ENCODE results near the gene GTF2A1.
"Not testable (repeated sequence)": the region's sequence is repeated elsewhere in the genome, so short reads cannot be mapped to it uniquely, and the experiment has no call there.

GTF2A1 gene

GRCh38 chr14:81231540-81231939, 10.8 kb upstream of the GTF2A1 start:
- no peak for DNase-seq (ENCODE audit: low read depth)

DNA sequence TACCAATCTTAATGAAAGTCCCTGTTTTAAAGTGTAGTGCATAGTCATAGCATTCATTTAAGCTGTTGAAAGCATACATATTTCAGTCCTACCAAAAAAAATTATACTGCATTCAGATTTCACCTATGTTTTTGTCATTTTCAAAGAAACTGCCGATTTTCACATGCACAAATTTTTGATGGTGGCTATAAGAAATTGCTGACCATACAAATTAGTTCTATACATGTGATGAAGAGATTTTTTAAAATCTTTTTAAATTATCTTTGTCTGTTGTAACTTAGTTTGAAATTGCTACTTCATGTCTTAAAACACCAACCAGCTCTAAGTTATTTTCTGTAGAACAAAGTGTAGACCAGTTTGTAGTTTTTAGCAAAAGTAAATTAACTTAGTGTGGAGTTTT, 3.5 kb upstream of the GTF2A1 start:
- no peak for DNase-seq (ENCODE audit: low read depth)

- DNase-seq (ENCODE audit: low read depth): not testable (repeated sequence)
Observed at GRCh38 chr14:81223788-81224187, 3.0 kb upstream of the GTF2A1 start.

DNA sequence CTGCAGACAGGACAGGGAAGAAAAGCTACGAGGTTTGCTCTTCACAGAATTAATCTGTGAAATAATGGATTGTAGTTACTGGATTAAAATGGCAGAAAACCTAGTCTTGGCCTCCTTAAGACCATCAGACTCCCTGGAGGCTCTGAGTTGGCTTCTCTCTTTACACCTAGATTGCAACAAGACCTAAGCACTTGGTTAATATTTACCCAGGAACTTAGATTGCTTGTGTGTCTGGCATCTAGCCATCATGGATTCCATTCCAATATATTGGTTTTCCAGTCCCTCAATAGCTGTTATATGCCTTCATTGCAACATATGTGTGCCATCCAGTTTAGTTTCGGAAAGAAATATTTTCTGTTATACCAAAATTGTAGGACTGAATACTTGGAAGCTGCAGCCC, 1.9 kb upstream of the GTF2A1 start:
- DNase-seq (ENCODE audit: low read depth): no peak

DNA sequence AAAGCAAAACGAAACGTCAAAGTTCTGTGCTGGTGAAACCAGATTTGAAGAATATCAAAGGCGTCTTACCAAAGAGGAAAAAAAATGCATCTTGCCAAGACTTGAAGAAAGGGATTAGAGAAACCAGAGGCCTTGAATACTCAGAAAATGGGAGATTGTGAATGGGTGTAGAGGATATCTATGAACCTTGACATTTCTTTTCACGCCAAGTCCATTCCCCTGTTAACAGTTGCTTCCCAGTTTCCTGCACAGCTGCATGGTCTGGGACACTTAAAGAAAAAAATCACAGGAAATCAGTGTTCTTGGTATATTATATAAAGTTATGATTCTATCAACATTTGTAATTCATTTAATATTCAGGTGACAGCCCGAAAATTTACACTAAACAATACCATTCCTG, 1.4 kb upstream of the GTF2A1 start:
- no peak for DNase-seq (ENCODE audit: low read depth)

DNA sequence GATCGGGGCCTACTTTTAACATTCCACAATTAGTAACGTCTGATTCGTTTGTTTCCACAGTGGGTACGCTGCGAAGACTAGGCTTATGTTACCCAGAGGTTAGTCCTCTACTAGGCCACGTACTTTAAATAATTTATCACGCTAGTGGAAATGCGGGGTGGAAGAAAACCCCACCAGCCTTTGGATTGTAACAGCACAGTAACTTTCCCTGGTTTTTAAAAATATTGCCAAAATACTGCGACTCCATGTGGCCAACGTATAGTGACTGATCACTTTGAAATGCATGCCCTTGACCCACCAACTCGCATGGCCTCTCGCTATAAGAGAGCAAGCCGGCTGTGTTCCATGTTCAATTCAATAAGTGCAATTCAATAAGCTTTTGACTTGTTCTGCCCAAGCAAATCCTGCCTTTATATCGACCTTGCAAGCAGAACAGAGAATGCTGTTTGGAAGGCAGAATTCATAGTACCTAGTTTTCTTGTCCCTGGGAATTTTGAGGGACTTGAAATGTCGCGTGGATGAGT, 882 bp upstream of the GTF2A1 start:
- DNase-seq (ENCODE audit: low read depth): no peak

DNA sequence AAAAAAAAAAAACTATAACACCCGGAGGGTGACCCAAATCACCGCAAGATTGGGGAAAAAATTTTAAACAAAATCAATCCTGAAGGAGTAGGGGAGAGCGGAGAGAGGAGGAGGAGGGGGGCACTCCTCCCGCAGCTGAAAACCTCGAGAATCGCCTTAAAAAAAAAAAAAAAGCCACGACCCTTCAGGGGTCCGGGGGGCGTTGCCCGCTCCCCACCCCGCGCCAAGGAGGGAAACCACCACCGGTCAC, 254 bp downstream of the GTF2A1 start:
- DNase-seq (ENCODE audit: low read depth): no peak

DNA sequence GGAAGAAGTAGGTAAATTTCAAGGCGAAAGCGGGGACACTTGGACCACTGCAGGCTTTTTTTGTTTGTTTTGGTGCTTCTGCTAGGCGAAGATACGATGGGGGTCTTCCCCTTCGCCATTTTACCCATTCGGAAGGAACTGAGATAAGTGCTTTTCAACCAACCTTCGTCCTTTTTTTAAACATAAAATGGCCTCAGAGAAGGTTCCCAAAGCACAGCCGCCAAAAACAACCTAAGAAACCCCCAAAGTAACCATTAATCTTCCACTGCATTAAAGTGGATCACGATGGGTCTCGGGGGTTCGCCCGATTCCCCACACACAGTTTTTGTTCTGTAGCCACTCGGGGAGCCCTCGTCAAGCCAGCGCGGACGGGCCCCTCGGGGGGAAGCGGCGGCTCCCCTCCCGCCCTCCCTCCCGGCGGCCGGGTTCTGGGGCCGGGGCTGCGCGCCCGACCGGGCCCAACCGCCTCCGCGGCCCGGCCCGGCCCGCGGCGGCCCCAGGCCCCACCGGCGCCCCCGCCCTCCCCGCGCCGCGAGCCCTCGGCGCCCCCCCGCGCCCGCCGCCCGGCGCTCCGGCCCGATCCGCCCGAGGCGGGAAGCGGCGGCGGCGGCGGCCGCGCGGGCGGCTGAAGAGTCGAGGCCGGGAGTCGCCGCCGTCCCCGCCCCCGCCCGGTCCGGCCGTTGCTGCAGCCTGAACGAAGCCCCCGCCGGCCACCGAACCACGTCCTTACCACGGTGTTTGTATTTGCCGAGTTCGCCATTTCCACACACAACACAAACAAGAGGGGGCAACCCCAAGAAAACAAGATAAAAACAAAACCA, 790 bp downstream of the GTF2A1 start:
- DNase-seq (ENCODE audit: low read depth): peak; percentile 18

GRCh38 chr14:81219210-81219758, 1.5 kb downstream of the GTF2A1 start:
- peak; percentile 76 for DNase-seq (ENCODE audit: low read depth)

DNA sequence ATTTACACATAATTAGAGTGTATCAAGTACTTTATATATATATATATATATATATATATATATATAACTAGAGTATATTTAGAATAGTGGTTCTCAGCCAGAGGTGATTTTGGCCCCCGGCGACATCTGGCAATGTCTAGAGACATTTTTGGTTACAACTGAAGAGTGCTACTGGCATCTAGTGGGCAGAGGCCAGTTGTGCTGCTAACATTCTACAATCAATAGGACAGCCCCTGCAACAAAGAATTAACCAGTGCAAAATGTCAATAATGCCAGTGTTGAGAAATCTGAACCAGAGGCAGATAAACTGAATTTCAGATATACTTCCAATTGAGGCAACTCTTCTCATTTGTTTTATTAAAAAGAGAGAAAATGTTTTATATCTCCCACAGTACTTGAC, 8.9 kb downstream of the GTF2A1 start:
- DNase-seq (ENCODE audit: low read depth): no peak

DNA sequence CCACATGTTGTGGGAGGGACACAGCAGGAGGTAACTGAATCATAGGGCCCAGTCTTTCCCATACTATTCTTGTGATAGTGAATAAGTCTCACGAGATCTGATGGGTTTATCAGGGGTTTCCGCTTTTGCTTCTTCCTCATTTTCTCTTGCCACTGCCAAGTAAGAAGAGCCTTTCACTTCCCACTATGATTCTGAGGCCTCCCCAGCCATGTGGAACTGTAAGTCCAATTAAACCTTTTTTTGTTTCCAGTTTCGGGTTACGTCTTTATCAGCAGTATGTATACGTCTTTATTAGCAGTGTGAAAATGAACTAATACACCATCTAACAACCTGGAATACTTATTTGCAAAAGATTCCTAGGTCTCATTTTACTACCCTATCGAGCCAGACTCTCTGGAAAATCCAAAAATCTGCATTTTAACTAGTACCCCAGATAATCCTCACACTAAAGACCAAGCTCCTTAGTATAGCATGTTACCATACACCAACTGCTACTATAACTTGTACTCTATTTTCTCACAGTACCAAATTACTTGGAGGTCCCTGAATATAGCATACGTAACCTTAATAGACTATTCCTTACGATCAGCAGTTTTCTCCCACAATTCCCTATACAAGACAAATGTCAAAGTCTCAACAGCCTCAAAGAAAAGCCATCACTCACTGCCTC, 11.5 kb downstream of the GTF2A1 start:
- no peak for DNase-seq (ENCODE audit: low read depth)

GRCh38 chr14:81208489-81208888, 12.3 kb downstream of the GTF2A1 start:
- no peak for DNase-seq (ENCODE audit: low read depth)

DNA sequence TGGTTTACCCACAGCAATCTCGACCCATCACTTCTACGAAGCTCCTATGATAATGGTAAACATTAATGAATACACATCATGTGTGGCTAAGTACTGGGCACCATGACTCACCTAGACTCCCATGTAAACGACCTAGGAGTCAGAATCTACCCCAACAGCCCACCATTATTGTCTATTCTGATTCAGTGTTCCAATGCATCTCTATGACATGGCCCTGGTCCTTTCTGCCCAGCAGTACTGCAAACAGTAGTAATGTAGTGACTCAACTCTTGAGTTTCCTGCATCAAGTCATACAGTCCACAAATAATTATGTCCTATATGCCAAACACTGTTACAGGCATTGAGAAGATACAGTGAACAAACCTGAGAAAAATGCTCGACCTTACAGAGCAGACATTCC, 14.6 kb downstream of the GTF2A1 start:
- no peak for DNase-seq (ENCODE audit: low read depth)

DNA sequence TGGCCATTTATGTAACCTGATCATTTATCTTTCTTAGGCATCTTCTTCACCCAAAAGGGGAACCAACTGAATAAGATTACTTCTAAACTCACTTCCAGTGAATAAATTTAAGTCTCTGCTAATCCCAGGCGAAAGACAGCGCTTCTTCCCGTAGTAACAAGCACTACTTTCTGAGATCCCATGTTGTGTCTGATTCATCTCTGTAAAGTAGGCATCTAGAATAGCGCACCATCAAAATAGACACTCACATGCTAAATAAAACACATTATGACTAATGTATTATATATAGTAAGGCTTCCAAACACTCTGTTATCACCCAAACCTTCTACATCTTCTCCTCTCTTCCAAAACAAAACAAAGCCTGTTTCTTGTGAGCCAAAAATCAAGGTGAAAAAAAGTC, 15.1 kb downstream of the GTF2A1 start:
- DNase-seq (ENCODE audit: low read depth): no peak

DNA sequence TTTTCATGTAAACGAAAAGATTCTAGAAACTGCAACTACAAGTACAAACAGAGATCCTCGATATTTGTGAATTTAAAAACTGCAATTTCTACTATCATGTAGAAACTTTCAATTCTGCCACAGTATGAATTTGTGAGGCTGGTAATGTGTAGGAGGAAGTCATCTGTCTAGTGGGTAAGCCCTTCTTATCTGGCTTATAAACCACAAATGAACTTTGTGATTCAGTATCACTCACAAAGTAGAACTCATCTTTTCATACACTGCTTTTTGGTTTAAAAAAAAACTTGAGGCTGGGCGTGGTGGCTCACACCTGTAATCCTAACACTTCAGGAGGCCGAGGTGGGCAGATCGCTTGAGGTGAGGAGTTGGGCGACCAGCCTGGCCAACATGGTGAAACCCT, 20.7 kb downstream of the GTF2A1 start:
- no peak for DNase-seq (ENCODE audit: low read depth)

DNA sequence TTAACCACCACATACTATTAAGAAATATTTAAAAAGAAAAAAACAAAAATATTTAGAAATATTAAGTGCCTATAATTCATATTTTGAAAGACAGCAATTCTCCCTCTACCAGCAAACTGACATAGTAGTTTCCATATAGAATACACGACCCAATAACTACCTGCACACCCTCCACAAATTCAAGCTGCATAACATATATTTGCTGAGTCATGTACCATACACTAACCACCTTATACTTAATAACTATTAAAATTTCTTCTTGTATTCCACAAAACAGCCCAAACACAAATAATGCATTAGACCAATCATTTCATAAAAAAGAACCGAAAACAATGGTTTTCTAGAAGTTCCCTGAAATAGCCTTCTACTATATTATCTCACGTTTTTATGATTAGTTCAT, 21.7 kb downstream of the GTF2A1 start:
- DNase-seq (ENCODE audit: low read depth): no peak

DNA sequence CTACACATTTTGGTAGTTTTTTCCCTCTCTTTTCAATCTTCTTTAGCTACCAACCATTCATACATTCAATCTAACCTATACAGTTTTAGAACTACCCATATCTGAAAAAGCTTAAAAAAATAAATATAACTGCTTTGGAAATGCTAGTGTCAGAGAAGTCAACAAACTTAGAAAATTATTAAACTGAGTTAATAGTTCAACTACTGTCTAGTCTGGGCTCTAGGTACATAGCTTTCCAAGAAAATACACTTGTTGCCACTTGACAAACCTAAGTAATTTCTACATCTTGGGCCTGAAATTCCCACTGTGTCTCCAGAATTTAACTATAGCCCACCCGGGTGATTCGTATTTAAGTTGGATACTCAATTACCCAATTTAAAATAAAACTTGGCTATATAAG, 22.1 kb downstream of the GTF2A1 start:
- DNase-seq (ENCODE audit: low read depth): no peak

DNA sequence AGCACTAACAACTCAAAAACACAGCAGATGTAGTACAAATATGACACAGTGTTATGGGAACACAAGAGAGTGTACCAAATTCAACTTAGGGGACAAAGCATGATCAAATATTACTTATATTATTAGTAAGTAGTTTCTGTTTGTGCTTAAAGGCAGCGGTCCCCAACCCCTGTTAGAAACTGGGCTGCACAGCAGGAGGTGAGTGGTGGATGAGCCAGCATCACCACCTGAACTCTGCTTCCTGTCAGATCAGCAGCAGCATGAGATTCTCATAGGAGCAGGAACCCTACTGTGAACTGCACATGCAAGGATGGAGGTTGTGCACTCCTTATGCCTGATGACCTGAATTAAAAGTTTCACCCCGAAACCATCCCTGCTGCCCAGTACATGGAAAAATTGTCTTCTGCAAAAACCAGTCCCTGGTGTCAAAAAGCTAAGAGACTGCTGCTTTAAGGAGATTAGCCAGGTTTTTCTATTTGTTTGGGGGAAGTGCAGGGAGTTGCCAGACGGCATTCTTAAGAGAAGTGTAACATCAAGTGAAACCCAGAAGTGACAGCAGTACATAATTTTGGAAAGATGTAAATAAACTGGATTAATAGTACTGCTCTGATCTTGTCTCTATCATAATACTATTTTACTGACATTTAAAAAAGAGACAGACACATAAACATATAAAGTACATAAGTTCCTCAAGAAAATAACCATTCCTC, 26.7 kb downstream of the GTF2A1 start:
- DNase-seq (ENCODE audit: low read depth): no peak

GRCh38 chr14:81192594-81192993, 28.2 kb downstream of the GTF2A1 start:
- no peak for DNase-seq (ENCODE audit: low read depth)

DNA sequence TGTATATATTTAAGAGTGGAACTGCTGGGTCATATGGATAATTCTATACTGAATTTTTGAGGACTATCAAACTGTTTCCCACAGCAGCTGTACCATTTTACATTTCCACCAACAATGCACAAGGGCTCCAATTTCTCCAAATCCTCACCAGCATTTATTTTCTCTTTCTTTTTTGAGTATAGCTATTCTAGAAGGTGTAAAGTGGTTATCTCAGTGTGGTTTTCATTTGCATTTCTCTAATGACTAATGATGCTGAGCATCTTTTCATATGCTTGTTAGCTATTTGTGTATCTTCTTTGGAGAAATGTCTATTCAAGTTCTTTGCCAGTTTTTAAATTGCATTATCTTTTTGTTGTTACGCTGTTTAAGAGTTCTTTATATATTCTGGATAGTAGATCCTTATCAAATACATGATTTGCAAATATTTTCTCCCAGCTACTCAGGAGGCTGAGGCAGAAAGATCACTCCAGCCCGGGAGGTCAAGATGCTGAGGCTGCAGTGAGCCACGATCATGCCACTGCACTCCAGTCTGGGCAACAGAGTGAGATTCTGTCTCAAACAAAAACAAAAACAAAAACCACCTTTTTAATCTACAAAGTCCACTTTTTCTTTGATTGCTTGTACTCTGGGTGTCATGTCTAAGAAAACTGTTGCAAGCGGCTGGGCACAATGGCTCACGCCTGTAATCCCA, 32.8 kb downstream of the GTF2A1 start:
- no peak for DNase-seq (ENCODE audit: low read depth)

GRCh38 chr14:81179631-81180030, 41.1 kb downstream of the GTF2A1 start:
- DNase-seq (ENCODE audit: low read depth): no peak

GRCh38 chr14:81178063-81178462, 42.7 kb downstream of the GTF2A1 start:
- no peak for DNase-seq (ENCODE audit: low read depth)

Data from activated T-cell treated with anti-CD3 and anti-CD28 coated beads for 24 hours (primary cell).